Kasumi-1 (cell line): ENCODE data around the gene MSRB1.
A peak's percentile ranks its signal among the peaks of the same experiment; 100 is the strongest.

ENCODE experiments used
- DNase-seq, 2 experiments: peaks; one replicate each; lab custom pipeline; 2025; lab: John Stamatoyannopoulos, UW

Gene MSRB1

GRCh38 chr16:1942810-1943726, at the start of gene MSRB1:
Gene MSRB1 (minus strand): TSS chr16:1943199. CDS start chr16:1943156, 43 bp downstream.
- peak; percentile 88 to 90 for DNase-seq

GRCh38 chr16:1991948-1992703, 49.1 kb upstream of the MSRB1 start:
- DNase-seq = peak in 1 of 2 experiments; percentile 23

GRCh38 chr16:1991588-1991947, 48.6 kb upstream of the MSRB1 start:
- DNase-seq = no peak

- DNase-seq = peak in 1 of 2 experiments; percentile 2
Measured at GRCh38 chr16:1991135-1991551, 48.1 kb upstream of the MSRB1 start.

GRCh38 chr16:1990351-1991134, 47.5 kb upstream of the MSRB1 start:
- no peak for DNase-seq

- DNase-seq = no peak
Measured at GRCh38 chr16:1990101-1990350, 47.0 kb upstream of the MSRB1 start.

- DNase-seq = no peak
Measured at GRCh38 chr16:1989209-1990100, 46.5 kb upstream of the MSRB1 start, which contains the start of gene SYNGR3. Gene SYNGR3 (plus strand): TSS chr16:1989970. CDS start chr16:1990103, 133 bp downstream.

- DNase-seq = no peak
Measured at GRCh38 chr16:1987198-1987597, 44.2 kb upstream of the MSRB1 start.

- no peak for DNase-seq
Measured at GRCh38 chr16:1985466-1986150, 42.6 kb upstream of the MSRB1 start.

GRCh38 chr16:1984347-1985225, 41.6 kb upstream of the MSRB1 start:
- DNase-seq = no peak

- peak; percentile 29 to 48 for DNase-seq
Measured at GRCh38 chr16:1983544-1984346, 40.7 kb upstream of the MSRB1 start, which contains the start of gene GFER. Gene GFER (plus strand): TSS chr16:1984193. CDS start chr16:1984219, 26 bp downstream.

GRCh38 chr16:1982991-1983543, 40.1 kb upstream of the MSRB1 start:
- DNase-seq = no peak

- no peak for DNase-seq
Measured at GRCh38 chr16:1982013-1982433, 39.0 kb upstream of the MSRB1 start.

- DNase-seq = no peak
Measured at GRCh38 chr16:1981398-1981836, 38.4 kb upstream of the MSRB1 start, which contains the start of gene NOXO1. Gene NOXO1 (minus strand): TSS chr16:1981469. CDS start chr16:1981179, 290 bp downstream.

- no peak for DNase-seq
Measured at GRCh38 chr16:1980770-1981087, 37.7 kb upstream of the MSRB1 start.

GRCh38 chr16:1980030-1980769, 37.2 kb upstream of the MSRB1 start:
- DNase-seq = no peak

- no peak for DNase-seq
Measured at GRCh38 chr16:1979271-1980029, 36.5 kb upstream of the MSRB1 start.
